CD14-positive monocyte (primary cell): ENCODE results near the gene DUOXA2. TPM values are rescaled to one million over a fixed set of nuclear protein-coding genes. Genes with fewer than 3 reads are reported as not detected.
A peak's percentile ranks its signal among the peaks of the same experiment; 100 is the strongest.

Experiments used
- DNase-seq, 3 donors: peaks; one replicate each; pipeline ENCODE4 v3.0.0-alpha.2; 2011 to 2022
- H2AFZ ChIP-seq: 2 replicates; pipeline ENCODE4 v1.6.0; 2012; ENCODE audit warnings: mild to moderate bottlenecking, low read depth, low read length, inconsistent platforms; ENCODE audit not compliant: insufficient read depth, poor library complexity, severe bottlenecking
- H3K27ac ChIP-seq, 2 donors: 1 replicate in 1 of 2; 2 replicates in 1 of 2; pipeline ENCODE4 v1.5.1; 2012 to 2013; ENCODE audit warnings: low read length in 2 of 2, control low read depth in 1 of 2, inconsistent platforms in 1 of 2, low read depth in 1 of 2, mild to moderate bottlenecking in 1 of 2
- H3K27me3 ChIP-seq, 2 donors: one replicate each; pipeline versions ENCODE4 v1.6.0 to v1.6.1; 2011 to 2013; ENCODE audit warnings: low read length in 2 of 2; ENCODE audit not compliant: control insufficient read depth in 2 of 2, insufficient read depth in 2 of 2
- H3K36me3 ChIP-seq, 2 donors: replicated peaks in 1 of 2; 1 replicate in 1 of 2; 2 replicates in 1 of 2; pipeline versions ENCODE4 v1.5.1 to v1.6.1; 2012 to 2013; ENCODE audit warnings: low read length in 2 of 2, control low read depth in 1 of 2, inconsistent platforms in 1 of 2, mild to moderate bottlenecking in 1 of 2; ENCODE audit not compliant: insufficient read depth in 2 of 2, control insufficient read depth in 1 of 2
- H3K4me1 ChIP-seq, 2 donors: 1 replicate in 1 of 2; 2 replicates in 1 of 2; pipeline versions ENCODE4 v1.5.1 to v1.6.1; 2012 to 2013; ENCODE audit warnings: low read length in 2 of 2, control low read depth in 1 of 2, inconsistent platforms in 1 of 2, mild to moderate bottlenecking in 1 of 2, moderate library complexity in 1 of 2; ENCODE audit not compliant: insufficient read depth in 2 of 2, control insufficient read depth in 1 of 2
- H3K4me2 ChIP-seq: replicated peaks from 2 replicates; pipeline ENCODE3; 2012; ENCODE audit warnings: low read length, moderate library complexity, mild to moderate bottlenecking; ENCODE audit not compliant: poor library complexity, severe bottlenecking; ENCODE audit errors: extremely low read depth
- H3K4me3 ChIP-seq, 3 experiments: fragments of 200-600 bp in 1 of 3; sonication (generic) in 1 of 3; replicated peaks in 1 of 3; 1 replicate in 2 of 3; 2 replicates in 1 of 3; pipeline ENCODE4 v1.5.1; 2011 to 2013; ENCODE audit warnings: low read length in 3 of 3, mild to moderate bottlenecking in 3 of 3, control low read depth in 2 of 3, low read depth in 2 of 3, inconsistent platforms in 1 of 3, moderate library complexity in 1 of 3
- H3K79me2 ChIP-seq: 2 replicates; pipeline ENCODE4 v1.6.0; 2012; ENCODE audit warnings: mild to moderate bottlenecking, control low read depth, inconsistent platforms, low read length, moderate library complexity; ENCODE audit not compliant: insufficient read depth
- H3K9ac ChIP-seq: 2 replicates; pipeline ENCODE4 v1.6.0; 2017; ENCODE audit warnings: low read length, mild to moderate bottlenecking; ENCODE audit not compliant: insufficient read depth, poor library complexity, severe bottlenecking
- H3K9me3 ChIP-seq, 2 donors: replicated peaks in 1 of 2; 1 replicate in 1 of 2; 2 replicates in 1 of 2; pipeline versions ENCODE4 v1.5.1 to v1.6.1; 2012 to 2013; ENCODE audit warnings: low read length in 2 of 2, control low read depth in 1 of 2; ENCODE audit not compliant: control insufficient read depth in 1 of 2, insufficient read depth in 1 of 2
- H4K20me1 ChIP-seq: 2 replicates; pipeline ENCODE4 v1.6.0; 2012; ENCODE audit warnings: mild to moderate bottlenecking, low read length, control low read depth, moderate library complexity; ENCODE audit not compliant: insufficient read depth
- H3K27ac Mint-ChIP-seq, 7 donors: one replicate each; pipeline ENCODE4 v1.8.0; 2020; ENCODE audit warnings: mild to moderate bottlenecking in 7 of 7, mixed read lengths in 7 of 7, moderate library complexity in 6 of 7, inconsistent platforms in 2 of 7
- H3K27me3 Mint-ChIP-seq, 3 donors: one replicate each; pipeline ENCODE4 v1.8.0; 2021 to 2022; ENCODE audit warnings: low read depth in 3 of 3, mild to moderate bottlenecking in 3 of 3, mixed read lengths in 3 of 3, moderate library complexity in 3 of 3, inconsistent platforms in 1 of 3
- H3K36me3 Mint-ChIP-seq, 2 donors: one replicate each; pipeline ENCODE4 v1.8.0; 2020; ENCODE audit warnings: mixed read lengths in 2 of 2, inconsistent platforms in 1 of 2, mild to moderate bottlenecking in 1 of 2
- H3K4me1 Mint-ChIP-seq: one replicate; pipeline ENCODE4 v1.8.0; 2020; ENCODE audit warnings: mild to moderate bottlenecking, mixed read lengths
- H3K4me3 Mint-ChIP-seq, 2 donors: one replicate each; pipeline ENCODE4 v1.8.0; 2020; ENCODE audit warnings: mild to moderate bottlenecking in 2 of 2, mixed read lengths in 2 of 2, moderate library complexity in 1 of 2
- H3K9me3 Mint-ChIP-seq, 7 donors: one replicate each; pipeline ENCODE4 v1.8.0; 2020 to 2022; ENCODE audit warnings: mixed read lengths in 7 of 7, mild to moderate bottlenecking in 6 of 7, moderate library complexity in 6 of 7, inconsistent platforms in 2 of 7
- CTCF ChIP-seq: fragments of 200-600 bp; IDR thresholded peaks from one replicate; pipeline ENCODE4 v1.8.0; 2022; ENCODE audit warnings: antibody characterized with exemption, mild to moderate bottlenecking
- WGBS: methylation state at CpG from one replicate; pipeline ENCODE4 v1.1.5; 2013; ENCODE audit warnings: missing lambda C conversion rate; ENCODE audit not compliant: insufficient coverage; 5-methylcytosine and 5-hydroxymethylcytosine counted together
- intact Hi-C, 2 donors: fragments of 100-400 bp; cut with micrococcal nuclease; formaldehyde crosslinking; loops; one replicate each; pipeline versions ENCODE4 v1.15.0 to v1.15.1; 2023
- polyA plus RNA-seq, 3 donors: library from polyadenylated mRNA; depleted of rRNA in 1 of 3; unstranded in 2 of 3; stranded (reverse) in 1 of 3; fragments of 300-500 nt in 2 of 3; fragments of >200 nt in 1 of 3; fragmentation: Illumina TruSeq in 2 of 3; gene quantifications; 1 replicate in 2 of 3; 2 replicates in 1 of 3; pipeline ENCODE4 v1.2.3, GENCODE V29; 2012 to 2021

The DUOXA2 gene
- polyA plus RNA-seq, 3 donors: not detected

GRCh38 chr15:45166834-45167630, 52.9 kb downstream of the DUOXA2 start:
- H3K4me3 Mint-ChIP-seq: peak overlapping the region; percentile 48 to 62
- peak; percentile 88 for TF ChIP-seq CTCF

GRCh38 chr15:45167631-45168205, 53.6 kb downstream of the DUOXA2 start:
- peak overlapping the region; percentile 86 for H3K4me2 ChIP-seq
- 72% methylated on average over 8 of the region's 9 CpGs for WGBS
- DNase-seq: no peak
- intact Hi-C loops: loop anchor here (2.0 to 5.0 kb wide), 4 partner anchors 31 to 235 kb away; a partner anchor contains a TSS
- Mint-ChIP-seq H3K27ac (peak overlapping the region in 6 of 7 donors; percentile 23 to 84 (median 64)), H3K27me3 (peaks cover 0 to 4% (median 0%) of the 10 kb centered on the region in 3 donors), H3K36me3 (no peaks in the 10 kb centered on the region), H3K4me1 (peaks cover 25% of the 10 kb centered on the region), H3K4me3 (peak overlapping the region; percentile 48 to 62), H3K9me3 (no peaks in the 10 kb centered on the region)
- no peaks in the 10 kb centered on the region for H3K79me2 ChIP-seq
- H3K27ac ChIP-seq: peak overlapping the region; percentile 76 to 90
- peak overlapping the region in 2 of 3 experiments; percentile 64 to 76 for H3K4me3 ChIP-seq
- peak overlapping the region; percentile 94 for H2AFZ ChIP-seq
- H3K4me1 ChIP-seq: peaks cover 15 to 21% of the 10 kb centered on the region in 2 donors
- no peaks in the 10 kb centered on the region for H3K27me3 ChIP-seq
- no peaks in the 10 kb centered on the region for H3K9me3 ChIP-seq
- H3K36me3 ChIP-seq: no peaks in the 10 kb centered on the region
- TF ChIP-seq CTCF: peak; percentile 56
- peak overlapping the region; percentile 92 for H3K9ac ChIP-seq
- H4K20me1 ChIP-seq: no peaks in the 10 kb centered on the region

More at GRCh38 chr15:45166834-45167630, 52.9 kb downstream of the DUOXA2 start:
- Mint-ChIP-seq H3K27ac (peak overlapping the region in 6 of 7 donors; percentile 23 to 84 (median 64)), H3K4me1 (peaks cover 29% of the 10 kb centered on the region), H3K27me3 (peaks cover 0 to 4% (median 0%) of the 10 kb centered on the region in 3 donors), H3K9me3 (no peaks in the 10 kb centered on the region), H3K36me3 (no peaks in the 10 kb centered on the region)
- Histone ChIP-seq H4K20me1 (no peaks in the 10 kb centered on the region), H3K4me2 (peak overlapping the region; percentile 86), H3K9ac (peak overlapping the region; percentile 92), H3K27ac (peak overlapping the region; percentile 76 to 90), H2AFZ (peak overlapping the region; percentile 94), H3K27me3 (no peaks in the 10 kb centered on the region), H3K36me3 (no peaks in the 10 kb centered on the region), H3K79me2 (no peaks in the 10 kb centered on the region), H3K9me3 (no peaks in the 10 kb centered on the region), H3K4me1 (peaks cover 18 to 26% of the 10 kb centered on the region in 2 donors), H3K4me3 (peak overlapping the region; percentile 60 to 76 (median 64))
- under 1% methylated on average over 60 of the region's 79 CpGs for WGBS
- intact Hi-C loops: loop anchor here (2.0 to 5.0 kb wide), 4 partner anchors 32 to 236 kb away; a partner anchor contains a TSS
- DNase-seq: peak; percentile 87 to 92 (median 88)

Other genes starting within 250 kb of the DUOXA2 start
- gene TERB2, start 157.6 kb upstream of the DUOXA2 start, polyA plus RNA-seq: not detected
- gene SORD, start 91.1 kb upstream of the DUOXA2 start, polyA plus RNA-seq: 10 to 100 TPM; 17.9 to 22.6 (median 21.7) TPM
- gene DUOX2, start 154 bp upstream of the DUOXA2 start, polyA plus RNA-seq: under 1 TPM in 1 of 3 donors, not detected in 2; 0.01 TPM
- gene DUOXA1, start 15.6 kb downstream of the DUOXA2 start, polyA plus RNA-seq: not detected
- gene DUOX1, start 15.7 kb downstream of the DUOXA2 start, polyA plus RNA-seq: under 1 TPM in 1 of 3 donors, not detected in 2; 0.22 TPM
- gene SHF, start 73.6 kb downstream of the DUOXA2 start, polyA plus RNA-seq: under 1 TPM; 0.58 to 0.70 (median 0.67) TPM
- gene SLC28A2, start 137.9 kb downstream of the DUOXA2 start, polyA plus RNA-seq: not detected